ENCODE results near the gene KLRG1. TPM values are rescaled to one million over a fixed set of nuclear protein-coding genes. Genes with fewer than 3 reads are reported as not detected.

KLRG1 gene
- total and polyA plus RNA-seq, 2 of the 8 experiments (the other 6 are each of a cell fraction or from before 2014, with no cell fraction given): 7.9 to 12.8 TPM

- no peak overlapping the region for H3K9ac ChIP-seq (replicated peaks in 1 of 4; ENCODE audit: extremely low read depth in 1 of 4, low read depth in 3 of 4, low read length in 3 of 4)
- H4K91ac ChIP-seq (replicated peaks; ENCODE audit: insufficient read length, low read length): no peak overlapping the region
- H3K56ac ChIP-seq (replicated peaks; ENCODE audit: insufficient read length, low read depth, low read length): no peak overlapping the region
- no peak overlapping the region for H3K4me3 ChIP-seq (ENCODE audit: extremely low read depth in 1 of 4, insufficient read depth in 2 of 4, low read depth in 3 of 4, low read length in 4 of 4)
- H3K27me3 ChIP-seq (replicated peaks in 1 of 4; ENCODE audit: control insufficient read depth in 3 of 4, extremely low read depth in 1 of 4, insufficient read depth in 3 of 4, low read length in 3 of 4): no peaks in the 10 kb centered on the region
- 89% methylated on average over 4 of the region's 4 CpGs; no CpG with 5 or more reads in 1 of the 2 experiments for WGBS, 2 experiments (ENCODE audit: extremely low coverage in 1 of 2, insufficient coverage in 1 of 2, insufficient read length in 1 of 2, insufficient replicate concordance in 2 of 2, low coverage in 1 of 2, low lambda C conversion rate in 2 of 2, missing lambda C conversion rate in 1 of 2)
- no peak overlapping the region; the same call in 1 of the 2 replicates for H2BK12ac ChIP-seq (ENCODE audit: low read depth, low read length)
- no peak overlapping the region for H2BK120ac ChIP-seq (replicated peaks; ENCODE audit: low read depth, low read length)
- no peak overlapping the region for H2BK15ac ChIP-seq (ENCODE audit: low read length)
- no peak overlapping the region for H2AFZ ChIP-seq (ENCODE audit: low read length)
- no peak overlapping the region for H2BK20ac ChIP-seq (ENCODE audit: low read length)
- H3K79me2 ChIP-seq (ENCODE audit: control insufficient read depth in 1 of 2, insufficient read depth in 2 of 2, low read length in 2 of 2): no peaks in the 10 kb centered on the region
- ChIA-PET POLR2A (ENCODE audit: partially characterized antibody) (interaction anchor here (0.9 kb wide), 1 partner anchor 68 kb away, joined by 4 read pairs; no protein-coding TSS in a partner anchor), CTCF (ENCODE audit: partially characterized antibody) (no interaction called here)
- H3K4ac ChIP-seq (replicated peaks; ENCODE audit: insufficient read length, low read depth, low read length): no peak overlapping the region
- no peak overlapping the region for H2BK5ac ChIP-seq (ENCODE audit: low read depth, low read length)
- no peaks in the 10 kb centered on the region for H3K23me2 ChIP-seq (ENCODE audit: low read depth, low read length)
- H3K27ac ChIP-seq (ENCODE audit: low read depth, low read length): no peak overlapping the region
- no peaks in the 10 kb centered on the region for H4K20me1 ChIP-seq (replicated peaks in 1 of 2; ENCODE audit: control insufficient read depth in 1 of 2, insufficient read depth in 2 of 2, low read length in 2 of 2)
- no peak overlapping the region for H4K8ac ChIP-seq (ENCODE audit: extremely low read depth, insufficient read depth, low read length)
- no peak overlapping the region for H3K14ac ChIP-seq (ENCODE audit: insufficient read length)
- no peak for DNase-seq (ENCODE audit: low read depth in 1 of 2, low spot score in 2 of 2)
- no peak overlapping the region for H2AK5ac ChIP-seq (ENCODE audit: low read depth, low read length)
- H3K9me3 ChIP-seq (ENCODE audit: insufficient read depth in 2 of 2, low read depth in 1 of 2, low read length in 1 of 2): no peaks in the 10 kb centered on the region
- no peak overlapping the region for H3K4me2 ChIP-seq (ENCODE audit: insufficient read depth in 1 of 2, low read depth in 2 of 2, low read length in 2 of 2)
- H3K18ac ChIP-seq (ENCODE audit: extremely low read depth, low read length): no peak overlapping the region
- H4K5ac ChIP-seq (ENCODE audit: insufficient read length, low read depth, low read length): no peak overlapping the region
- no peak for FAIRE-seq
- no peaks in the 10 kb centered on the region for H3K79me1 ChIP-seq (ENCODE audit: low read depth, low read length)
- H3K23ac ChIP-seq (ENCODE audit: insufficient read length): no peak overlapping the region
- no peaks in the 10 kb centered on the region for H3K36me3 ChIP-seq (ENCODE audit: control insufficient read depth in 2 of 4, insufficient read depth in 4 of 4, low read length in 3 of 4)
- peaks cover 0 to 3% (median 0%) of the 10 kb centered on the region in 4 experiments; a peak in 2 of 7 replicates for H3K4me1 ChIP-seq (replicated peaks in 1 of 4; ENCODE audit: control insufficient read depth in 3 of 4, insufficient read depth in 4 of 4, low read length in 3 of 4)
- TF ChIP-seq SIX5 (IDR thresholded peaks at IDR 0.05; ENCODE audit: low read depth, low read length) (no peak), SIRT6 (IDR thresholded peaks at IDR 0.05; ENCODE audit: low read length) (no peak), CEBPB (IDR thresholded peaks at IDR 0.05; ENCODE audit: low read depth, low read length) (no peak), RFX5 (IDR thresholded peaks at IDR 0.05; ENCODE audit: borderline replicate concordance, low read depth, low read length) (no peak), TAF1 (IDR thresholded peaks at IDR 0.05; ENCODE audit: low read depth, low read length) (no peak), CTBP2 (IDR thresholded peaks at IDR 0.05; ENCODE audit: borderline replicate concordance, insufficient read depth, insufficient read length, low read length) (no peak), KDM4A (IDR thresholded peaks at IDR 0.05; ENCODE audit: low read depth, low read length, severe bottlenecking) (no peak), ATF2 (IDR thresholded peaks at IDR 0.05; ENCODE audit: low read length) (no peak), BACH1 (IDR thresholded peaks at IDR 0.05; ENCODE audit: low read length) (no peak), POU5F1 (IDR thresholded peaks at IDR 0.05; ENCODE audit: low read depth, low read length) (no peak), USF2 (IDR thresholded peaks at IDR 0.05; ENCODE audit: low read length) (no peak)
Observed at GRCh38 chr12:8995021-8995775, 5.9 kb downstream of the KLRG1 start.

Measured in H1 (cell line).